ENCODE measurements around the gene OPN1SW.

- TF ChIP-seq, protein P1, sequence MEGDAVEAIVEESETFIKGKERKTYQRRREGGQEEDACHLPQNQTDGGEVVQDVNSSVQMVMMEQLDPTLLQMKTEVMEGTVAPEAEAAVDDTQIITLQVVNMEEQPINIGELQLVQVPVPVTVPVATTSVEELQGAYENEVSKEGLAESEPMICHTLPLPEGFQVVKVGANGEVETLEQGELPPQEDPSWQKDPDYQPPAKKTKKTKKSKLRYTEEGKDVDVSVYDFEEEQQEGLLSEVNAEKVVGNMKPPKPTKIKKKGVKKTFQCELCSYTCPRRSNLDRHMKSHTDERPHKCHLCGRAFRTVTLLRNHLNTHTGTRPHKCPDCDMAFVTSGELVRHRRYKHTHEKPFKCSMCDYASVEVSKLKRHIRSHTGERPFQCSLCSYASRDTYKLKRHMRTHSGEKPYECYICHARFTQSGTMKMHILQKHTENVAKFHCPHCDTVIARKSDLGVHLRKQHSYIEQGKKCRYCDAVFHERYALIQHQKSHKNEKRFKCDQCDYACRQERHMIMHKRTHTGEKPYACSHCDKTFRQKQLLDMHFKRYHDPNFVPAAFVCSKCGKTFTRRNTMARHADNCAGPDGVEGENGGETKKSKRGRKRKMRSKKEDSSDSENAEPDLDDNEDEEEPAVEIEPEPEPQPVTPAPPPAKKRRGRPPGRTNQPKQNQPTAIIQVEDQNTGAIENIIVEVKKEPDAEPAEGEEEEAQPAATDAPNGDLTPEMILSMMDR (IDR thresholded peaks at IDR 0.05), result no peak
- TF ChIP-seq POLR2A (IDR thresholded peaks at IDR 0.05), result no peak
- no peak for TF ChIP-seq POLR2AphosphoS5 (IDR thresholded peaks at IDR 0.05)
Observed at GRCh38 chr7:128759242-128759641, 16.4 kb downstream of the OPN1SW start.
